Measurements from ENCODE around the gene SALL4.

GRCh38 chr20:51830538-51830937 lies 28.2 kb upstream of the SALL4 start:
- TF ChIP-seq POLR2AphosphoS5 (IDR thresholded peaks at IDR 0.05; ENCODE audit: low read depth) (no peak), CTCF (conservative IDR thresholded peaks at IDR 0.05; ENCODE audit: low read depth in 2 of 2) (no peak), STAT1 (IDR thresholded peaks at IDR 0.05; ENCODE audit: unreplicated experiment) (no peak), ETS1 (IDR thresholded peaks at IDR 0.05) (no peak), ZNF114 (CRISPR knock-in tag; IDR thresholded peaks at IDR 0.05) (no peak), JUNB (IDR thresholded peaks at IDR 0.05; ENCODE audit: unreplicated experiment) (no peak), REST (IDR thresholded peaks at IDR 0.05; ENCODE audit: unreplicated experiment) (no peak), CREB1 (CRISPR knock-in tag; IDR thresholded peaks at IDR 0.05; ENCODE audit: low read depth) (no peak), ZNF331 (CRISPR knock-in tag; IDR thresholded peaks at IDR 0.05; ENCODE audit: low read depth) (no peak), NANOG (IDR thresholded peaks at IDR 0.05; ENCODE audit: borderline replicate concordance) (no peak), EZH2 (IDR thresholded peaks at IDR 0.05; ENCODE audit: low read depth, unreplicated experiment) (no peak), EZH2phosphoT487 (IDR thresholded peaks at IDR 0.05; ENCODE audit: unreplicated experiment) (no peak), ZNF462 (CRISPR knock-in tag; IDR thresholded peaks at IDR 0.05) (no peak)

All from GM23338 (cell line).